ENCODE measurements around the gene DEPDC5.
"Not testable (repeated sequence)": the region's sequence is repeated elsewhere in the genome, so short reads cannot be mapped to it uniquely, and the experiment has no call there.

Gene DEPDC5

GRCh38 chr22:31749636-31750364 lies 4.0 kb upstream of the DEPDC5 start, which contains the start of gene PRR14L:
TSS of gene PRR14L (minus strand) at chr22:31750132. CDS start at chr22:31738860, 11,272 bp downstream.
- peak; percentile 95 for DNase-seq

DNA sequence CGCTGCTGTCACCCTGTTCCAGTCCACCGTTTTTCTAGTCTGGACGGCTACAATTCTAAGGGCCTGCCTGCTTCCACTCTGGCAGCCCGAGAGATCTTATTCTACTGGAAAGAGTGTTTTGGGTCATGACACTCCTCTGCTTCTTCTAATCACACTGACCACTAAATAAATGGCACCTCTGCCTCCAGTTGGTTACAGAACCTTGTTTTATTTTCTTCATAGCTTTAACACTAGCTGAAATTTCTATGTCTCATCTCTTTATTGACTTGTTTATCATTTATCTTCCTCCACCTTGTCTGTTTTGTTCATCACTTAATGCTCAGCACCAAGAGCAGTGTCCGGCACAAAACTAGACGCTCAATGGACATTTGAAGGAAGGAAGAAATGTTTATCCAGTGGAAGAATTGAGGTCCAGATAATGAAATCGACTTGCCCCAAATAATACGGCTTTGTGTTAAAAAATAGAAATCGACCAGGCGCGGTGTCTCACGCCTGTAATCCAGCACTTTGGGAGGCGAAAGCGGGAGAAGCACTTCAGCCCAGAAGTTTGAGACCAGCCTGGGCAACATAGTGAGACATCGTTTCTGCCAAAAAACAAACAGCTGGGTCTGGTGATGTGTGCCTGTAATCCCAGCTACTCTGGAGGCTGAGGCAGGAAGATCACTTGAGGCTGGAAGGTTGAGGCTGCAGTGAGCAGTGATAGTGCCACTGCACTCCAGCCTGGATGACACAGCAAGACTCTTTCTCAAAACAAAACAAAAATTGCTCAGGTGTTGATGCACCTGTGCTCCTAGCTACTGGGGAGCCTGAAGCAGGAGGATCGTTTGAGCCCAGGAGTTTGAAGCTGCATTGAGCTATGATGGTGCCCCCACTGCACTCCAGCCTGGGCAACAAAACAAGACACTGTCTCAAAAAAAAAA lies 3.2 kb upstream of the DEPDC5 start:
- no peak for DNase-seq

DNA sequence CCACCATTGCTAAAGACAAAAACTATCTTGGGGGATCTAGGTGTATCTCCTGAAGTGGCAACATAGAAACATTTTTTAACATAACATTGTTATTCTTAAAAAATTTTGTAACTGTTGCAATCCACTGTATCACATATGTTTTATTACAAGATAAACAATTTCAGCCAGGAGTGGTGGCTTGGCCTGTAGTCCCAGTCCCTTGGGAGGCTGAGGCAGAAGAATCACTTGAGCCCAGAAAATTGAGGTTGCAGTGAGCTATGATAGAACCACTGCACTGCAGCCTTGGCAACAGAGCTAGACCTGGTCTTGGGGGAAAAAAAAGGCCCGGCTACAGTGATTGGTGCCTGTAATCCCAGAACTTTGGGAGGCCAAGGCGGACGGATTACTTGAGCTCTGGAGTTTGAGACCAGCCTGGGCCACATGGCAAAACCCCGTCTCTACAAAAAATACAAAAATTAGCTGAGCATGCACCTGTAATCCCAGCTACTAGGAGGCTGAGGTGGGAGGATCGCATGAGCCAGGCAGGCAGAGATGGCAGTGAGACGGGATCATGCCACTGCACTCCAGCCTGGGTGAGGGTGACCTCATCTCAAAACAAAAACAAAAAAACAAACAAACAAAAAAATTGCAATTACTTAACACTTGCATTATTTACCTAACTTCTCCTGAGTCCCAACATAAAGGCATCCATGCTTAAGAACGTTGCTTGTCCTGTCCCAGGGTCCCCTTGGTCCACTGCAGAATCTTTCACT lies 1.5 kb upstream of the DEPDC5 start:
- DNase-seq: no peak

DNA sequence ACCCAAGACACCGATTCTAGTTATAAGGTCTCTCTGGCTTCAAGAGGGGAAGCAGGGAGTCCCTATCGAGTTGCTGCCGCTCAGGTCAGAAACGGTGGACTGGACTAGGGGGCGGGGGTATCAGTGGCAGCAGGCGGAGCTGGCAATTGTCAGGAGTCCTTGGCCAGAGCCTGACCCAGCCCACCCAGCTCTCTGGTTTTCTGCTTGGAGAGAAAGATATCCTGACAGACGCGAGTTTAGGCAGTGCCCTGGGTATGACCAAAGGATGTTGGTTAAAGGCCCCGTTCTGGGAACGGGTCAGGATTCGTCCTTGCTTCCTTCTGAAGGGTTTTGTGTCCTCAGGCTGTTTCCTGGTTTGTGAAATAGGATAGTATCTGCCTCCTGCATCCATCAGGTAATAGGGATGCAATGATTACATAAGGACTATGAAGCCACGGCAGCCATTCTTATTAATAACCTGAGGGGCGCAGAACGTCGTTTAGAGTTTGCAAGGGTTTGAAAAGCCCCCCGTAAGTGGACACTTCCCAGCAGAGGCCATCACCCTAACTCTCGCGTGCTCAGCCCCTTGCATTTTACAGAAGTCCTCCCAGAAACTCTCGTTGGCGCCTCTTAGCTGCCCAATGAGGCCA lies 700 bp upstream of the DEPDC5 start:
- no peak for DNase-seq

- DNase-seq: no peak
Measured at GRCh38 chr22:31754813-31755212, 994 bp downstream of the DEPDC5 start.

- DNase-seq: no peak
Measured at GRCh38 chr22:31757265-31757664, 3.4 kb downstream of the DEPDC5 start.

GRCh38 chr22:31758860-31759259 lies 5.0 kb downstream of the DEPDC5 start:
- DNase-seq: not testable (repeated sequence)

DNA sequence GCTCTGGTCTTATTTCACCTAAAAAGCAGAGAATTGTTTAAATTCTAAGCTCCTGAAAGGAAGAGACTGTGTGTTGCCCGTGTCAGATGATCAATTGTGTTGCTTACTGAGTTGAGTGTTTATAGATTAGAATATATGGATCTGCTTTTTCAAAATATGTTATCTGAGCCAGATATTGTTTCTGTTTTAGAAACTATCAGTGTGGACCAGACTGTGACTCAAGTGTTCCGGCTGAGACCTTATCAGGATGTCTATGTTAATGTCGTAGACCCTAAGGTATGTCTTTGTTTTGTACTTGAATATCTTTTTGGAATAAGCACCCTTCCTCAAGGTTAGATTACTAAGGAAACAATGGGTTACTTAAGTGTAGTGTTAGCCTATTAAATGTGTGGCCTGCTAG lies 11.0 kb downstream of the DEPDC5 start:
- no peak for DNase-seq

DNA sequence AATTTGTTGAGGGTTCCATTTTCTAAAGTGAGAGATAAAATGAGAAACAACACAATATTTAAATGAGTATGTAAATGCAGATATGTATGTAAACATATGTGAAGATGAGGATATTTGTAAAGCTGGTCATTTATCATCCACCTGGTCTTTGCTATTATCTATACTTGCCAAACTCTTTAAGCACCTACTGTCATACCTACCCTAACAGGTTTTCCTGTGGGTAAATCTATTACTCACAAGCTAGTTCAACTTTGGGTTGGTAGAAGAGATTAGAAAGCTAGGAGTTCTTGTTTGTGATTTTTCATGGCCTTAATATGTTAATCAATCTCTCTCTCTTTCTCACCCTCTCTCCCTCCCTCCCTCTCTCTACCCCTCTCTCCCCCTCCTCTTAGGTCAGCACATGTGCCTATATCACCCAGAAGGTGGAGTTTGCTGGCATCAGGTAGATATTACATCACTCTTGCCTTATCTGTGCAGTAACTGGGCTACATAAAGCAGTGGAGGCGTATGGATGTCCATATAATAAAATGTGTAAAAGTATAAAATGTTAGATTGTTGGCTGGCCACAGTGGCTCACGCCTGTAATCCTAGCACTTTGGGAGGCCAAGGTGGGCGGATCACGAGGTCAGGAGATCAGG lies 14.7 kb downstream of the DEPDC5 start:
- DNase-seq: no peak

DNA sequence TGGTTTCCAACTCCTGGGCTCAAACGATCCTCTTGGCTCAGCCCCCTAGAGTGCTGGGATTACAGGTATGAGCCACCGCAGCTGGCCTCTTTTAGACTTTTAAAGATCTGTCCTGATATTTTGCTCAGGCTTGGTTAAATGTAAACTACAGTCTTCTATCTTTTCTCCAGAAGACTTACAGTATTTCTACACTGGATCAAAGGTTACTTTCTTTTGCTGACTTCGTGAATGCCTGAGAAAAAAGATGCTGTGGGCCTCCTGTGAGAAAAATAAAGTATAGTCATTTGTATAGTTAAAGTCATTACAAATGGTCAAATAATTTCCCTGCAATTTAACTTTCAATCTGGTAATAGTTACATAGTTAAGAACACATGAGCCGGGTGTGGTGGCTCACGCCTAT lies 19.6 kb downstream of the DEPDC5 start:
- no peak for DNase-seq

DNA sequence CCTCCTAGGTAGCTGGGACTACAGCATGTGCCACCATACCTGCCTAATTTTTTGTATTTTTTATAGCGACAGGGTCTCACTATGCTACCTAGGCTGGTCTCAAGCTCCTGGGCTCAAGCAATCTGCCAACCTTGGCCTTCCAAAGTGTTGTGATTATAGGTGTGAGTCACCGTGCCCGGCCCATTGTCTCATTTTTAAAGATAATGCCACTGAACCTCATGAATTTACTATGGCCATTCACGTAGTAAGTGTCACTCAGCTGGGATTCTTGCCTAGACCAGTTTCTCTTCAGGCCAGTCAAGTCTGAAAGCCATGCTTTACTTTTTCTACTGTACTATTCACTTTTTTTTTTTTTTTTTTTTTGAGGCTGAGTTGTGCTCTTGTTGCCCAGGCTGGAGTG lies 22.4 kb downstream of the DEPDC5 start:
- no peak for DNase-seq

- DNase-seq: no peak
Measured at GRCh38 chr22:31789803-31790202, 36.0 kb downstream of the DEPDC5 start.

DNA sequence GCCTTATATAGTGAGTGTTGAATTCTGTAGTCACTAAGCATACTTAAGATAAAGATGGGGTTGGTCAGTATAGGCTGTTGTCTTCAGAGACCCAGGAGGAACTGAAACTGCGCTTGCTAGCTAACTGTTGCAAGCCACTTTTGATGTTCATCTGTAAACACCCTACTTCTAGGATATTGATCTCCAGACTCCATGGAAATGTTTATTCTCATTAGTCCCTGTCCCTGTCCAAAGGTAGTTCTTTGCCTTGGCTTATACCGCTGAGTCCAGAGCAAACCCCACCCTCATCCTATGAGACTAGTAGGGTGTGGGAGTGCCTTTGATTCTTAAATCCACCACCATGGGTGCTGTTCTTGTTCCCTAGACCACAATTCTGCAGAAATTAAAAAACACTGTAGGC lies 36.4 kb downstream of the DEPDC5 start:
- no peak for DNase-seq

GRCh38 chr22:31799358-31799757 lies 45.5 kb downstream of the DEPDC5 start:
- not testable (repeated sequence) for DNase-seq

GRCh38 chr22:31800065-31800464 lies 46.2 kb downstream of the DEPDC5 start:
- DNase-seq: no peak

DNA sequence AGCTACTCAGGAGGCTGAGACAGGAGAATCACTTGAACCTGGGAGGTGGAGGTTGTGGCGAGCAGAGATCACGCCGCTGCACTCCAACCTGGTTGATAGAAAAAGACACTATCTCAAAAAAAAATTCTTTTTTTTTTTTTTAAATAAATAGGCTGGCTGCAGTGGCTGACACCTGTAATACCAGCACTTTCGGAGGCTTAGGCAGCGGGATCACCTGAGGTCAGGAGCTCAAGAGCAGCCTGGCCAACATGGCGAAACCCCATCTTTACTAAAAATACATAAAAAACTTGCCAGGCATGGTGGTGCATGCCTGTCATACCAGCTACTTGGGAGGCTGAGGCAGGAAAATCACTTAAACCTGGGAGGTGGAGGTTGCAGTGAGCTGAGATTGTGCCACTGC lies 47.0 kb downstream of the DEPDC5 start:
- not testable (repeated sequence) for DNase-seq

- DNase-seq: no peak
Measured at GRCh38 chr22:31802575-31802974, 48.8 kb downstream of the DEPDC5 start.

DNA sequence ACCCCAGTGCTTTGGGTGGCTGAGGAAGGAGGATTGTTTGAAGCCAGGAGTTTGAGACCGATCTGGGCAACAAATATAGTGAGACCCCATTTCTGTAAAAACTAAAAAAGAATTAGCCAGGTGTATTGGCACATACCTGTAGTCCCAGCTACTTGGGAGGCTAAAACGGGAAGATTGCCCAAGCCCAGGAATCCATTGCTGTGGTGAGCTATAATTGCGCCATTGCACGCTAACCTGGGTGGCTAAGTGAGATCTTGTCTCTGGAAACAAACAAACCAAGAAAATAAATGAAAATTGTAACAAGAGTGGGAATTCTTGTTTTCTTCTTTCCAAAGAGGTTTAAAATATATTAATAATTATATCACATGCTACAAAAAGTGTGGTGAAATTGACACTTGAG lies 52.9 kb downstream of the DEPDC5 start:
- no peak for DNase-seq

GRCh38 chr22:31812977-31813605 lies 59.3 kb downstream of the DEPDC5 start:
- DNase-seq: no peak

DNA sequence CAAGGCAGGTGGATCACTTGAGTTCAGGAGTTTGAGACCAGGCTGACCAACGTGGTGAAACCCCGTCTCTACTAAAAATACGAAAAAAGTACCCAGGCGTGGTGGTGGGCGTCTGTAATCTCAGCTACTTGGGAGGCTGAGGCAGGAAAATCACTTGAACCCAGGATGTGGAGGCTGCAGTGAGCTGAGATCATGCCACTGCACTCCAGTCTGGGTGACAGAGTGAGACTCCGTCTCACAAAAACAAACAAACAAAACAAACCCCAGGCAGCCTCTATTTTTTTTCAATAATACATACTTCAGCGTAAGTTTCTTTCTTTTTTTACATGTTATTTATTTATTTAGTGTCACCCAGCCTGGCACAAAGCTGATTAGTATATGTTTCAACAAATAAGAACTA lies 60.1 kb downstream of the DEPDC5 start:
- DNase-seq: not testable (repeated sequence)

GRCh38 chr22:31814942-31815341 lies 61.1 kb downstream of the DEPDC5 start:
- DNase-seq: no peak
